ENCODE data around the gene TRIOBP.
"Not testable (repeated sequence)": the region's sequence is repeated elsewhere in the genome, so short reads cannot be mapped to it uniquely, and the experiment has no call there.

- TF ChIP-seq EZH2 (IDR thresholded peaks at IDR 0.05; ENCODE audit: low read length); CTCF (optimal IDR thresholded peaks at IDR 0.05 in 1 of 3, IDR thresholded peaks at IDR 0.05 in 1 of 3, conservative IDR thresholded peaks at IDR 0.05 in 1 of 3; ENCODE audit: extremely low read depth in 1 of 3, insufficient read depth in 2 of 3, low read length in 3 of 3): not testable (repeated sequence)
These were observed 2.7 kb upstream of the TRIOBP start for GRCh38 chr22:37694131-37694530.
